ENCODE measurements around the gene SECTM1. TPM values are rescaled to one million over a fixed set of nuclear protein-coding genes. Genes with fewer than 3 reads are reported as not detected.

SECTM1 gene
- total and polyA plus RNA-seq, 9 of the 15 experiments (the other 6 are each of a cell fraction or from before 2014, with no cell fraction given) = 0.11 to 0.46 (median 0.18) TPM; not detected in 6

GRCh38 chr17:82345151-82345976, 11.8 kb upstream of the SECTM1 start (continued):
- TF ChIP-seq ARID3A (IDR thresholded peaks at IDR 0.05; ENCODE audit: borderline replicate concordance, low read depth, low read length) = peak; percentile 56; the same call in 1 of the 2 replicates
- no peak for TF ChIP-seq ATF1 (CRISPR knock-in tag; IDR thresholded peaks at IDR 0.05)
- peak; percentile 91 for TF ChIP-seq ATF1 (tag; IDR thresholded peaks at IDR 0.05)
- TF ChIP-seq ZNF316 (IDR thresholded peaks at IDR 0.05) = peak; percentile 73; the same call in 1 of the 2 replicates
- TF ChIP-seq FOXJ3 (CRISPR knock-in tag; IDR thresholded peaks at IDR 0.05) = no peak
- TF ChIP-seq FOXP4 (CRISPR knock-in tag; IDR thresholded peaks at IDR 0.05; ENCODE audit: borderline replicate concordance) = no peak
- no peak; the same call in 1 of the 2 replicates for TF ChIP-seq TCFL5 (CRISPR knock-in tag; conservative IDR thresholded peaks at IDR 0.05)
- 0 out of 2 replicates have a peak, but pooled peaks have one; percentile 39 for TF ChIP-seq THAP12 (CRISPR knock-in tag; IDR thresholded peaks at IDR 0.05)
- peak; percentile 89 for TF ChIP-seq PHB2 (IDR thresholded peaks at IDR 0.05; ENCODE audit: low read depth)
- no peak for TF ChIP-seq NFXL1 (CRISPR knock-in tag; IDR thresholded peaks at IDR 0.05)
- TF ChIP-seq FOXK1 (CRISPR knock-in tag; IDR thresholded peaks at IDR 0.05; ENCODE audit: borderline replicate concordance) = 0 out of 2 replicates have a peak, but pooled peaks have one; percentile 79
- TF ChIP-seq HNRNPLL (IDR thresholded peaks at IDR 0.05; ENCODE audit: low read depth, low read length, poor library complexity, severe bottlenecking) = peak; percentile 79
- peak; percentile 72 to 74 for TF ChIP-seq AFF1 (IDR thresholded peaks at IDR 0.05; ENCODE audit: low read depth in 1 of 2, partially characterized antibody in 2 of 2)
